Keratinocyte (primary cell): ENCODE results near the gene MYO9A.

Source experiments
- CTCF ChIP-seq, 3 experiments: IDR thresholded peaks in 1 of 3; conservative IDR thresholded peaks in 1 of 3; optimal IDR thresholded peaks in 1 of 3; 2 replicates in 2 of 3; 3 replicates in 1 of 3; pipeline versions ENCODE3 to v1.5.1; 2011; ENCODE audit warnings: low read length in 3 of 3, mild to moderate bottlenecking in 3 of 3, moderate library complexity in 2 of 3, control low read depth in 1 of 3, inconsistent platforms in 1 of 3; ENCODE audit not compliant: insufficient read depth in 2 of 3; ENCODE audit errors: extremely low read depth in 1 of 3
- EZH2 ChIP-seq: IDR thresholded peaks from one replicate; pipeline ENCODE4 v1.6.1; 2012; ENCODE audit warnings: inconsistent platforms, mild to moderate bottlenecking, low read length, moderate library complexity

DNA sequence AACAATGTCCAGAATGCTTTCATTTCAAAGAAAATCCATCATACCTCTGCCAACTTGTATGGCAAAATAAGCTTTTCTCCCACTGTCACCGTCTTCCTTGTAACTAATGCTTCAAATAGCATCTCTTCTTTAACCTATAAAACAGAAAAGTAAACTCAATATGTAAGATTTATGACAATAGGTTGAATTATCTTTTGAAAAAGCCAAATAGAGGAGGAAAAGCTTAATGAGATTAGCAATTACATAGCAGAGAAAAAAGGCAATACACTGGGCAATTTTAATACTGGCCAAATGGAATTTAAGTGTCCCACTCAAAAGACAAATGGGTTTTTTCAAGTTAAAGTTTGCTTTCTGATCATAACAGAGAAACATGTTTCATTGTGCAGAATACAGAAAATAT is 118.1 kb downstream of the MYO9A start:
- no peak for TF ChIP-seq CTCF (optimal IDR thresholded peaks at IDR 0.05 in 1 of 3, IDR thresholded peaks at IDR 0.05 in 1 of 3, conservative IDR thresholded peaks at IDR 0.05 in 1 of 3; ENCODE audit: extremely low read depth in 1 of 3, insufficient read depth in 2 of 3, low read length in 3 of 3)
- TF ChIP-seq EZH2, result no peak
